Ishikawa (cell line): ENCODE results near the gene MAP4K4.

ENCODE experiments used
- CEBPB ChIP-seq: IDR thresholded peaks from 2 replicates; pipeline ENCODE4 v1.6.1; 2012
- CREB1 ChIP-seq: IDR thresholded peaks from 2 replicates; pipeline ENCODE4 v1.6.1; 2012; ENCODE audit warnings: low read depth
- EGR1 ChIP-seq: IDR thresholded peaks from 2 replicates; pipeline ENCODE4 v1.6.1; 2012
- EP300 ChIP-seq: IDR thresholded peaks from 2 replicates; pipeline ENCODE4 v1.6.1; 2012; ENCODE audit warnings: borderline replicate concordance
- FOXM1 ChIP-seq: IDR thresholded peaks from 2 replicates; pipeline ENCODE4 v1.6.1; 2012; ENCODE audit warnings: low read depth, borderline replicate concordance
- MAX ChIP-seq: IDR thresholded peaks from 2 replicates; pipeline ENCODE4 v1.6.1; 2012
- NFIC ChIP-seq: IDR thresholded peaks from 2 replicates; pipeline ENCODE4 v1.6.1; 2012
- RAD21 ChIP-seq: IDR thresholded peaks from 2 replicates; pipeline ENCODE4 v1.6.1; 2012; ENCODE audit warnings: low read depth
- REST ChIP-seq: IDR thresholded peaks from 2 replicates; pipeline ENCODE4 v1.6.1; 2012; ENCODE audit warnings: low read depth, mild to moderate bottlenecking
- TAF1 ChIP-seq: IDR thresholded peaks from 2 replicates; pipeline ENCODE4 v1.6.1; 2012; ENCODE audit warnings: low read depth, mild to moderate bottlenecking
- TCF12 ChIP-seq: IDR thresholded peaks from 2 replicates; pipeline ENCODE4 v1.6.1; 2012; ENCODE audit warnings: low read depth
- TEAD4 ChIP-seq: IDR thresholded peaks from 2 replicates; pipeline ENCODE4 v1.6.1; 2012
- USF1 ChIP-seq: IDR thresholded peaks from 2 replicates; pipeline ENCODE4 v1.6.1; 2012
- YY1 ChIP-seq: IDR thresholded peaks from 2 replicates; pipeline ENCODE4 v1.6.1; 2012; ENCODE audit warnings: low read depth
- ZBTB7A ChIP-seq: IDR thresholded peaks from 2 replicates; pipeline ENCODE4 v1.6.1; 2012; ENCODE audit warnings: low read depth

The MAP4K4 gene

GRCh38 chr2:101750688-101751087 is 53.2 kb downstream of the MAP4K4 start:
- no peak for TF ChIP-seq EGR1
- TF ChIP-seq TCF12, result no peak
- no peak for TF ChIP-seq REST
- TF ChIP-seq NFIC, result no peak
- no peak for TF ChIP-seq CEBPB
- no peak for TF ChIP-seq YY1
- TF ChIP-seq TEAD4, result no peak
- no peak for TF ChIP-seq MAX
- no peak for TF ChIP-seq EP300
- no peak for TF ChIP-seq USF1
- no peak for TF ChIP-seq TAF1
- TF ChIP-seq CREB1, result no peak
- TF ChIP-seq ZBTB7A, result no peak
- TF ChIP-seq FOXM1, result no peak

- no peak for TF ChIP-seq YY1
- no peak for TF ChIP-seq USF1
Measured at GRCh38 chr2:101751276-101751815, 53.8 kb downstream of the MAP4K4 start.

- TF ChIP-seq MAX (no peak), TEAD4 (no peak), TCF12 (no peak), RAD21 (no peak), EP300 (no peak), CREB1 (no peak), YY1 (no peak), FOXM1 (no peak), NFIC (no peak), EGR1 (no peak), CEBPB (no peak), USF1 (no peak), REST (no peak), TAF1 (no peak), ZBTB7A (no peak)
Measured at GRCh38 chr2:101751875-101752619, 54.5 kb downstream of the MAP4K4 start.

- no peak for TF ChIP-seq YY1
- no peak for TF ChIP-seq NFIC
- no peak for TF ChIP-seq FOXM1
- TF ChIP-seq EP300, result no peak
- no peak for TF ChIP-seq TEAD4
- TF ChIP-seq CREB1, result no peak
- TF ChIP-seq REST, result no peak
- TF ChIP-seq USF1, result no peak
Measured at GRCh38 chr2:101752716-101753616, 55.5 kb downstream of the MAP4K4 start.
